GM19023 (cell line): ENCODE measurements around the gene MED10.

Source experiments
- ATAC-seq: cut with Tn5 transposase; IDR thresholded peaks from one replicate; pipeline ENCODE4 v1.9.1; 2021; ENCODE audit warnings: mild to moderate bottlenecking, moderate library complexity; ENCODE audit not compliant: unreplicated experiment

Gene MED10

GRCh38 chr5:6377905-6378765 is at the start of gene MED10:
MED10 (minus strand) TSS chr5:6378547; CDS start chr5:6378483, 64 bp downstream.
- peak; percentile 99 for ATAC-seq

GRCh38 chr5:6427694-6428093 is 49.3 kb upstream of the MED10 start:
- no peak for ATAC-seq

- ATAC-seq, result no peak
Observed at GRCh38 chr5:6424700-6425099, 46.4 kb upstream of the MED10 start.

GRCh38 chr5:6424110-6424659 is 45.8 kb upstream of the MED10 start:
- no peak for ATAC-seq

GRCh38 chr5:6423327-6424109 is 45.2 kb upstream of the MED10 start:
- no peak for ATAC-seq

GRCh38 chr5:6419340-6419852 is 41.0 kb upstream of the MED10 start:
- ATAC-seq, result no peak

- ATAC-seq, result no peak
Observed at GRCh38 chr5:6418679-6419276, 40.4 kb upstream of the MED10 start.

GRCh38 chr5:6417657-6418056 is 39.3 kb upstream of the MED10 start:
- ATAC-seq, result no peak

GRCh38 chr5:6412811-6413210 is 34.5 kb upstream of the MED10 start:
- ATAC-seq, result no peak

- no peak for ATAC-seq
Observed at GRCh38 chr5:6411141-6411540, 32.8 kb upstream of the MED10 start.

GRCh38 chr5:6410421-6410820 is 32.1 kb upstream of the MED10 start:
- ATAC-seq, result no peak

- no peak for ATAC-seq
Observed at GRCh38 chr5:6408627-6409446, 30.5 kb upstream of the MED10 start.

- no peak for ATAC-seq
Observed at GRCh38 chr5:6408260-6408596, 29.9 kb upstream of the MED10 start.

GRCh38 chr5:6407558-6408259 is 29.4 kb upstream of the MED10 start:
- no peak for ATAC-seq

GRCh38 chr5:6405591-6405990 is 27.2 kb upstream of the MED10 start:
- no peak for ATAC-seq

GRCh38 chr5:6404129-6404528 is 25.8 kb upstream of the MED10 start:
- peak; percentile 84 for ATAC-seq

GRCh38 chr5:6403416-6403815 is 25.1 kb upstream of the MED10 start:
- ATAC-seq, result no peak

GRCh38 chr5:6402939-6403338 is 24.6 kb upstream of the MED10 start:
- no peak for ATAC-seq

- no peak for ATAC-seq
Observed at GRCh38 chr5:6401410-6401809, 23.1 kb upstream of the MED10 start.
